Measurements from ENCODE around the gene TRAPPC3. TPM values are rescaled to one million over a fixed set of nuclear protein-coding genes. Genes with fewer than 3 reads are reported as not detected.
"Not testable (repeated sequence)": the region's sequence is repeated elsewhere in the genome, so short reads cannot be mapped to it uniquely, and the experiment has no call there.

The TRAPPC3 gene
- total RNA-seq, 2 donors from 2014 or later = 62.4 to 63.0 TPM

- no peak for ATAC-seq
- intact Hi-C loops (cut with DNase I, micrococcal nuclease) = no loop called here
Observed at GRCh38 chr1:36170643-36171412, 21.5 kb upstream of the TRAPPC3 start.

DNA sequence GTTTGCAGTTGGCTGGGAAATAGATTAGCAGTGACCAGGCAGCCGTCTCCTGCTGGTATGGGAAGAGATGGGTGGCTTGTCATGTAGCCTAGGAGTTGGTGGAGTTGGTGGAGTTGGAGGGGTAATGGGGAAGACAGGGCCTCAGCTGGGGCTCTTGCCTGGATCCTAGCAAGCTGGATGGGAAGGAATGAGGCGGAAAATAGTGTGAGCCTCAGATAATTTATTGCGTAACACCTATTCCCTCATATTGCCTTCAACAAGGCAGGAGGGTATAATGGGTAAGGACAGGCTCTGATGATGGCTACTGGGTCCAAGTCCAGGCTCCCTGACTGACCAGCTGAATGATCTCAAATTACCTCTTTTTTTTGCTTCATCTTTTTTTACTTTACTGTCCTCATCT, 19.2 kb upstream of the TRAPPC3 start:
- no peak for ATAC-seq
- intact Hi-C loops (cut with DNase I, micrococcal nuclease) = no loop called here
- no peak for DNase-seq

More at GRCh38 chr1:36170643-36171412, 21.5 kb upstream of the TRAPPC3 start:
- no peak for DNase-seq

DNA sequence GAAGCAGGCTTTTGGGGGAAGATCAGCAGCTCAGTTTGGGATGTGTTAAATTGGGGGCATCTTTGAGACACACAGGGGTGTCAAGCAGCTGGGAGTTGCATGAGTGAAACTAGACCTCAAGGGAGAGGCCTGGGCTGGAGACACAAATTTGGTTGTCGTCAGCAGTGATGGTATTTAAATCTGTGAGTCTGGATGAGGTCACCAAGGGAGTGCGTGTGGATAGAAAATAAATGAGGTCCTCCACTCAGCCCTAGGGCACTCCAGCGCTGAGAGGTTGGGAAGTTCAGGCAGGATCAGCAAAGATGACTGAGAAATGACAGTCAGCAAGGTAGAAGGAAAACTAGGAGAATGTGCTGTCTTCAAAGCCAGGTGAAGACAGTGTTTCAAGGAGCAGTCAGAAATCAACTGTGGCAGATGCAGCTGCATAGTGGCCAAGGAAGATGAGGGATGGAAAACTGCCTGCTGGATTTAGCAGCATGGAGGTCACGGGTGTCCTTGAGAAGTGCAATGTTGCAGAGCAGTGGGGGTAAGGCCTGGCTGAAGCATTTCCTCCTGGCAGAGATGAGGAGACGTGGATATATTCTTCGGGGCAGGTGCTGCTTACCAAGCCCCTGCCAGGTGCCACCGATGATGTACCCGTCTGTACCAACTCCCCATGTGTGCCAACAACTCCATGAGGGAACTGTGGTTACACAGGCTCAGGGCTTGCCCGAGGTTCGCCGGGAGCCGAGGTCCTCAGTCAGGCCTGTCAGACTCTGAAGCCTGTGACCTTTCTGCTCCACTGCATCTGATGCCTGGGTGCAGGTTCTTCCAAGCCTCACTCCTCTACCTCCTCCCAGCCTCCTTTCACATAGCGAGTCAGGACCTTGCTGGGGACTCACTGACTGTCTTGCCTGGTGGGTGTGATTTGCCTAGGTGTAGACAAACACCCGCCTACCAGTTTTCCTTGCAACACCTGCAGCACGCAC, 17.9 kb upstream of the TRAPPC3 start:
- ATAC-seq = no peak
- no peak for DNase-seq
- intact Hi-C loops (cut with DNase I, micrococcal nuclease) = no loop called here

GRCh38 chr1:36166136-36166535, 16.9 kb upstream of the TRAPPC3 start:
- no peak for ATAC-seq
- intact Hi-C loops (cut with DNase I, micrococcal nuclease) = no loop called here
- DNase-seq = no peak

GRCh38 chr1:36165145-36165544, 15.9 kb upstream of the TRAPPC3 start:
- intact Hi-C loops (cut with DNase I, micrococcal nuclease) = no loop called here
- ATAC-seq (no peak), DNase-seq (no peak)

GRCh38 chr1:36164361-36164760, 15.1 kb upstream of the TRAPPC3 start:
- intact Hi-C loops (cut with DNase I, micrococcal nuclease) = no loop called here
- ATAC-seq = no peak
- no peak for DNase-seq

- intact Hi-C loops (cut with DNase I, micrococcal nuclease) = no loop called here
- no peak for DNase-seq
- ATAC-seq = no peak
Observed at GRCh38 chr1:36163426-36163825, 14.1 kb upstream of the TRAPPC3 start.

DNA sequence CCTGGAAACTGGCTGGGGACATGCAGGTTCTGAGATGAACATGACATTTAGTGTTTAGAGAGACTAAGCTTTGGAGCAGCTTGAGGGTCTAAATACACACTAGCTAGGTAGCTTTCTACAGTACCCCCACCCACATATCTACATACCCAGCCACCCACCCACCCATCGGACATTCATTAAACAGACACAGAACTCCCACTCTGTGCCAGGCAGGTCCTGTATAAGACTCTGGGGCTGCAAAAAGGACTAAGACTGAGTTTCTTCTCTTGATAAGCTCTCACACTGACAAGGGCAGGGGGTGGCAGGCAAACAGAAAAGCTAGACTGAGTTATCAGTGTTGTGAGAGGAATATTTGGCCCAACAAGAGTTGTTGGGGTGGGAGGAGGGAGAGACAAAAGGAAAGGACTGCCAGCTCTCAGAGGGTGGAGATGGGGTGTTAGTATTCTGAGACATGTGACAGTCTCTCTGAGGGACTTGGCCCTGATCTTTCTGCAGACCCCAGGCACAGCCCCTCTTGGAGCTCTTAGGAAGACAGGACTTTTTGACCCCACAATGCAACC, 13.5 kb upstream of the TRAPPC3 start:
- no peak for ATAC-seq
- intact Hi-C loops (cut with DNase I, micrococcal nuclease) = no loop called here
- DNase-seq = no peak

GRCh38 chr1:36161641-36162531, 12.6 kb upstream of the TRAPPC3 start:
- DNase-seq (peak in 1 of 2 donors; percentile 38), ATAC-seq (peak; percentile 50)
- intact Hi-C loops (cut with DNase I, micrococcal nuclease) = no loop called here

- intact Hi-C loops (cut with DNase I, micrococcal nuclease) = no loop called here
- DNase-seq (peak in 1 of 2 donors; percentile 59), ATAC-seq (no peak)
Observed at GRCh38 chr1:36160949-36161485, 11.7 kb upstream of the TRAPPC3 start.

DNA sequence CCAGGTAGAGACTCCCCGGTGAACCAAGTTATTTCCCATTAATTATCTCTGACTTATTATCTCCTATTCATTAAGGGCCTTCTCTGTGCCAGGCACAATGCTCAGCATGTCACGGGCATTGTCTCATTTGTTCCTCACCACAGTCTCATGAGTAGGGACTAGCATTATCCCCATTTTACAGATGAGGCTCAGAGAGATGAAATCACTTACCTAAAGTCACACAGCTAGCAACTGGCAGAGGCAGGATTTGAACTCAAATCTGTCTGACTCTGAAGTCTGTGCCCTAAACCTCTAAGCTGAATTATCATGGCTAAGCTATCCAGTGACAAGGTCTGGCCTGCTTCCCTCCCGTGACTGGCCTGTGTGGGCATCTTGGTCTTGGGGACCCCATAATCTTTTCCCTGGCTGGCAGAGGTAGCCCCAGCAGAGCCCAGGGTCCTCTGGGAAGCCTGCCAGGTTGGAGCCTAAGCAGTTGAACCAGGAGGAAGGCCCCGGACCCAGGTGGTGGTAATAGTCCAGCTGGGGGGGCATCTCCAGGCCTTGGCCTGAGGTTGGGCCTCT, 11.2 kb upstream of the TRAPPC3 start:
- ATAC-seq (no peak), DNase-seq (no peak)
- intact Hi-C loops (cut with DNase I, micrococcal nuclease) = no loop called here

DNA sequence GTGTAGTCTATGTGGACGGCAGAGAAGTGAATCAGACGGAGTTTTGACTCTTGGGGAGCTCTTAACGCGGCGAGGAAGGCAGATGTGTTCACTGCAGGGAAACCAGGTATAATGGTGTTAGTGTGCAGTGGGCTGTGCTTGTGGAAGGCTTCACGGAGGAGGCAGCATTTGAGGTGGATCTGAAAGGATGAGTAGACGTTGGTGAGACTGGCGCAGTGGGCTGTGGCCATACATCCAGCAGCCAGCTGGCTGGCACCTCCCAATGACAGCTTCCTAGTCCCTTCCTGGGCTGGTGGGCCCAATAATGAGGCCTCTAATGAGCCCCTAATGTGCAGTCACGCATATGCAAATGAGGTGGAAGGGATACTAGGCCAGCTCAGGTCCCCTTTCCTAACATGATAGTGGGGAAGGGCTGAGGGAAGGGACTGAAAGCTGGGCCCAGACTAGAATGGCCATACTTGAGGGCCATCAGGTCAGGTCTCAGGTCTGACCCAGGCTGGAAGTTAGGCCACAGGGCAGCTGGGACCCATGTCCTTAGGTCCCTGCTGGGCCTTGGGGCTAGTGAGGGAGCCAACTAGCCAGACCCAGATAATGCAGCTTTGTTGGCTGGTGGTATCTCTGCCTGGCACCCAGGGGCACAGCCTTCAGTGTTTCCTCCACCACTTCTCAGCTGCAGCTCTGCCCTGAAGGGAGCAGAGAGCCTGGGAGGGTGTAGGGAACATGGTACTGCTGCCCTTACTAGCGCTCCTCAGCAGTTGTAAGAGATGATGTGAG, 10.5 kb upstream of the TRAPPC3 start:
- DNase-seq = no peak
- intact Hi-C loops (cut with DNase I, micrococcal nuclease) = no loop called here
- no peak for ATAC-seq

DNA sequence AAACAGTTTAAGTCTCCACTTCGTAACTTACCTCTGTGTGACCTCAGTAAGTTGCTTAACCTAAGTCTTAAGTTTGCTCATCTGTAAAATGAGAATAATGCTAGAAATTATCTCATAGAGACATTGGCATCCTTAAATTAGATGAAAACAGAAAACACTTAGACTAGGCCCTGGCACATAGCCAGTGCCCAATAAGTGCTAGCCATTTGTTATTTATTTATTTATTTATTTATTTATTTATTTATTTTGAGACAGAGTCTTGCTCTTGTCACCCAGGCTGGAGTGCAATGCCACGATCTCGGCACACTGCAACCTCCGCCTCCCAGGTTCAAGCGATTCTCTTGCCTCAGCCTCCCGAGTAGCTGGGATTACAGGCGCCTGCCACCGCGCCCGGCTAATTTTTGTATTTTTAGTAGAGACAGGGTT, 9.6 kb upstream of the TRAPPC3 start:
- ATAC-seq; intact Hi-C loops (cut with DNase I, micrococcal nuclease); DNase-seq: not testable (repeated sequence)

- ATAC-seq (no peak), DNase-seq (peak in 1 of 2 donors; percentile 30)
- intact Hi-C loops (cut with DNase I, micrococcal nuclease) = no loop called here
Observed at GRCh38 chr1:36157973-36158826, 8.9 kb upstream of the TRAPPC3 start.

DNA sequence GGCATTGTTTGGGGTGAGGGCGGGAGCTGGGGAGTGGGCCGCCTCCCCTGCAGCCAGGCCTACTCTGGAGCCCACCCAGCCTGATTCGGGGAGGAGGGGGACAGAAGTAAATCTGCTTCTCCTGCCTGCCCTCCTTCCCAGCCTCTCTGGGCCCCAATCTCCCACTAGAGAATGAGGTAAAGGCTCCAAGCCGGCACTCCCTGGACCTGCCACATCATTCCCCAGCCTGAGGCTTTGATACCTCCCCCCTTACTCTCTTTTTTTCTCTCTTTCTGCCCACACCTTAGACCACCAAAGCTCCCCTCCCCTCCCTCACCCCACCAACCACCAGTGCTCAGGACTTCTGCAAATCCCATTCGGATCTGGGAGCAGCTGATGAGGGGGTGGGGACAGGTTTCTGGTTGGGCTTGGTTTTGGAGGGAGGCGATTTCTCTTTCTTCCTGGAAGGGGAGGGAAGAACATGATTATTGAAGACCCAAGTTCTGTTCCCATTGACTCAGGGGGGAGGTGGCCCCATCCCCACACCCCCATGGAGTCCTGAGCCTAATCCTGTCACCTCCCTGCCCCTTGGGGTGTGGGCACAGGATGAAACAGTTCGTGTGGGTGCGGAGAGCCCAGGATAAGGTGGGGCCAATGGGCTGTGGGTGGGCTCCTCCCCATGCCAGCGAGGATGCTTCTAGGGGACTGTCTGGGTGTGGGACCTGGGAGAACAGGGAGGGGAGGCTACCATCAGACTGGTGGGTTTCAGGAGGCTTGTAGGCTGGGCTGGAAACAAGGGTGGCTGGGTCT, 8.0 kb upstream of the TRAPPC3 start:
- no peak for ATAC-seq
- intact Hi-C loops (cut with DNase I, micrococcal nuclease) = no loop called here
- DNase-seq = peak in 1 of 2 donors; percentile 21

Data from left colon (tissue), 2 donors.